GM19455 (cell line): Measurements from ENCODE around the gene ADAMTS3.
"Not testable (repeated sequence)": the region's sequence is repeated elsewhere in the genome, so short reads cannot be mapped to it uniquely, and the experiment has no call there.

Source experiments
- ATAC-seq: cut with Tn5 transposase; IDR thresholded peaks from one replicate; pipeline ENCODE4 v1.9.1; 2021; ENCODE audit not compliant: unreplicated experiment

ADAMTS3 gene

GRCh38 chr4:72553540-72554337 is 15.3 kb downstream of the ADAMTS3 start:
- no peak for ATAC-seq

GRCh38 chr4:72552447-72552846 is 16.6 kb downstream of the ADAMTS3 start:
- ATAC-seq, result no peak

GRCh38 chr4:72546456-72546855 is 22.6 kb downstream of the ADAMTS3 start:
- ATAC-seq, result no peak

- not testable (repeated sequence) for ATAC-seq
These were observed 28.3 kb downstream of the ADAMTS3 start for GRCh38 chr4:72540694-72541093.

- no peak for ATAC-seq
These were observed 31.0 kb downstream of the ADAMTS3 start for GRCh38 chr4:72538006-72538405.

- no peak for ATAC-seq
These were observed 32.6 kb downstream of the ADAMTS3 start for GRCh38 chr4:72536443-72536842.

- no peak for ATAC-seq
These were observed 37.2 kb downstream of the ADAMTS3 start for GRCh38 chr4:72531768-72532290.

- ATAC-seq, result no peak
These were observed 37.7 kb downstream of the ADAMTS3 start for GRCh38 chr4:72531322-72531721.

GRCh38 chr4:72529148-72529822 is 39.7 kb downstream of the ADAMTS3 start:
- ATAC-seq, result no peak

- no peak for ATAC-seq
These were observed 41.9 kb downstream of the ADAMTS3 start for GRCh38 chr4:72527038-72527646.

- no peak for ATAC-seq
These were observed 43.1 kb downstream of the ADAMTS3 start for GRCh38 chr4:72525938-72526337.

GRCh38 chr4:72522440-72522839 is 46.6 kb downstream of the ADAMTS3 start:
- ATAC-seq, result no peak

- ATAC-seq, result no peak
These were observed 55.8 kb downstream of the ADAMTS3 start for GRCh38 chr4:72513227-72513626.

- ATAC-seq, result no peak
These were observed 61.1 kb downstream of the ADAMTS3 start for GRCh38 chr4:72507860-72508419.

- no peak for ATAC-seq
These were observed 61.9 kb downstream of the ADAMTS3 start for GRCh38 chr4:72507167-72507566.

- ATAC-seq, result no peak
These were observed 63.7 kb downstream of the ADAMTS3 start for GRCh38 chr4:72505314-72505744.

GRCh38 chr4:72500214-72500613 is 68.8 kb downstream of the ADAMTS3 start:
- no peak for ATAC-seq

- no peak for ATAC-seq
These were observed 72.9 kb downstream of the ADAMTS3 start for GRCh38 chr4:72496119-72496518.

- ATAC-seq, result no peak
These were observed 74.9 kb downstream of the ADAMTS3 start for GRCh38 chr4:72494156-72494555.

GRCh38 chr4:72489267-72489666 is 79.8 kb downstream of the ADAMTS3 start:
- no peak for ATAC-seq

- ATAC-seq, result no peak
These were observed 82.0 kb downstream of the ADAMTS3 start for GRCh38 chr4:72486991-72487390.
